Medulla oblongata (tissue), 1 donor: ENCODE measurements around the gene LARP4.
"Not testable (repeated sequence)": the region's sequence is repeated elsewhere in the genome, so short reads cannot be mapped to it uniquely, and the experiment has no call there.

ENCODE experiments used
- DNase-seq: peaks from one replicate; pipeline ENCODE4 v3.0.0-alpha.2; 2015; ENCODE audit errors: extremely low spot score

LARP4 gene

GRCh38 chr12:50400638-50401499 lies at the start of gene LARP4:
Gene LARP4 (plus strand): TSS chr12:50400885. CDS start chr12:50401011, 126 bp downstream.
- peak; percentile 98 for DNase-seq

GRCh38 chr12:50351120-50352043 lies 49.3 kb upstream of the LARP4 start:
- no peak for DNase-seq

- no peak for DNase-seq
Observed at GRCh38 chr12:50353404-50353803, 47.3 kb upstream of the LARP4 start.

GRCh38 chr12:50353869-50354593 lies 46.7 kb upstream of the LARP4 start:
- peak; percentile 4 for DNase-seq

- no peak for DNase-seq
Observed at GRCh38 chr12:50354908-50355307, 45.8 kb upstream of the LARP4 start.

GRCh38 chr12:50355365-50355764 lies 45.3 kb upstream of the LARP4 start:
- DNase-seq: no peak

GRCh38 chr12:50362671-50363070 lies 38.0 kb upstream of the LARP4 start:
- no peak for DNase-seq

GRCh38 chr12:50363141-50363540 lies 37.5 kb upstream of the LARP4 start:
- no peak for DNase-seq

GRCh38 chr12:50365709-50366406 lies 34.8 kb upstream of the LARP4 start:
- no peak for DNase-seq

- DNase-seq: not testable (repeated sequence)
Observed at GRCh38 chr12:50370672-50371071, 30.0 kb upstream of the LARP4 start.

GRCh38 chr12:50375802-50376201 lies 24.9 kb upstream of the LARP4 start:
- DNase-seq: no peak

- DNase-seq: no peak
Observed at GRCh38 chr12:50380761-50381325, 19.8 kb upstream of the LARP4 start.

- DNase-seq: no peak
Observed at GRCh38 chr12:50387487-50387886, 13.2 kb upstream of the LARP4 start.

GRCh38 chr12:50387972-50388478 lies 12.7 kb upstream of the LARP4 start:
- no peak for DNase-seq

GRCh38 chr12:50388793-50389192 lies 11.9 kb upstream of the LARP4 start:
- DNase-seq: not testable (repeated sequence)

- DNase-seq: no peak
Observed at GRCh38 chr12:50390316-50390741, 10.4 kb upstream of the LARP4 start.

- DNase-seq: no peak
Observed at GRCh38 chr12:50394469-50395029, 6.1 kb upstream of the LARP4 start.

- no peak for DNase-seq
Observed at GRCh38 chr12:50397117-50397650, 3.5 kb upstream of the LARP4 start.

GRCh38 chr12:50398931-50399330 lies 1.8 kb upstream of the LARP4 start:
- no peak for DNase-seq

GRCh38 chr12:50400104-50400637 lies 514 bp upstream of the LARP4 start:
- DNase-seq: no peak
